ENCODE results near the gene CHTF8. TPM values are rescaled to one million over a fixed set of nuclear protein-coding genes. Genes with fewer than 3 reads are reported as not detected.

The CHTF8 gene
- total RNA-seq, 3 donors from 2014 or later: 54.1 to 85.8 (median 71.2) TPM

GRCh38 chr16:69118994-69119393 is 13.4 kb downstream of the CHTF8 start:
- TF ChIP-seq POLR2AphosphoS5 (IDR thresholded peaks at IDR 0.05) (no peak), POLR2A (IDR thresholded peaks at IDR 0.05) (no peak)
- TF ChIP-seq, protein P1, sequence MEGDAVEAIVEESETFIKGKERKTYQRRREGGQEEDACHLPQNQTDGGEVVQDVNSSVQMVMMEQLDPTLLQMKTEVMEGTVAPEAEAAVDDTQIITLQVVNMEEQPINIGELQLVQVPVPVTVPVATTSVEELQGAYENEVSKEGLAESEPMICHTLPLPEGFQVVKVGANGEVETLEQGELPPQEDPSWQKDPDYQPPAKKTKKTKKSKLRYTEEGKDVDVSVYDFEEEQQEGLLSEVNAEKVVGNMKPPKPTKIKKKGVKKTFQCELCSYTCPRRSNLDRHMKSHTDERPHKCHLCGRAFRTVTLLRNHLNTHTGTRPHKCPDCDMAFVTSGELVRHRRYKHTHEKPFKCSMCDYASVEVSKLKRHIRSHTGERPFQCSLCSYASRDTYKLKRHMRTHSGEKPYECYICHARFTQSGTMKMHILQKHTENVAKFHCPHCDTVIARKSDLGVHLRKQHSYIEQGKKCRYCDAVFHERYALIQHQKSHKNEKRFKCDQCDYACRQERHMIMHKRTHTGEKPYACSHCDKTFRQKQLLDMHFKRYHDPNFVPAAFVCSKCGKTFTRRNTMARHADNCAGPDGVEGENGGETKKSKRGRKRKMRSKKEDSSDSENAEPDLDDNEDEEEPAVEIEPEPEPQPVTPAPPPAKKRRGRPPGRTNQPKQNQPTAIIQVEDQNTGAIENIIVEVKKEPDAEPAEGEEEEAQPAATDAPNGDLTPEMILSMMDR (IDR thresholded peaks at IDR 0.05): no peak
- H3K4me3 ChIP-seq: no peak overlapping the region
- no peak for DNase-seq (ENCODE audit: low spot score in 2 of 2)
- no peaks in the 10 kb centered on the region for H3K36me3 ChIP-seq
- H3K27ac ChIP-seq: no peak overlapping the region
- no peaks in the 10 kb centered on the region for H3K27me3 ChIP-seq
- no peaks in the 10 kb centered on the region for H3K4me1 ChIP-seq
- intact Hi-C loops (cut with DNase I; ENCODE audit: low total_unique reads): no loop called here
- no peaks in the 10 kb centered on the region for H3K9me3 ChIP-seq

- DNase-seq (ENCODE audit: low spot score in 2 of 2): no peak
- no peak for TF ChIP-seq POLR2AphosphoS5 (IDR thresholded peaks at IDR 0.05)
- no peak for TF ChIP-seq POLR2A (IDR thresholded peaks at IDR 0.05)
- TF ChIP-seq, protein P1 (IDR thresholded peaks at IDR 0.05): no peak
- H3K9me3 ChIP-seq: no peaks in the 10 kb centered on the region
- H3K4me1 ChIP-seq: no peaks in the 10 kb centered on the region
- intact Hi-C loops (cut with DNase I; ENCODE audit: low total_unique reads): no loop called here
- H3K4me3 ChIP-seq: no peak overlapping the region
- no peaks in the 10 kb centered on the region for H3K27me3 ChIP-seq
- no peak overlapping the region for H3K27ac ChIP-seq
- H3K36me3 ChIP-seq: no peaks in the 10 kb centered on the region
These were observed 13.9 kb downstream of the CHTF8 start for GRCh38 chr16:69118468-69118867.

DNA sequence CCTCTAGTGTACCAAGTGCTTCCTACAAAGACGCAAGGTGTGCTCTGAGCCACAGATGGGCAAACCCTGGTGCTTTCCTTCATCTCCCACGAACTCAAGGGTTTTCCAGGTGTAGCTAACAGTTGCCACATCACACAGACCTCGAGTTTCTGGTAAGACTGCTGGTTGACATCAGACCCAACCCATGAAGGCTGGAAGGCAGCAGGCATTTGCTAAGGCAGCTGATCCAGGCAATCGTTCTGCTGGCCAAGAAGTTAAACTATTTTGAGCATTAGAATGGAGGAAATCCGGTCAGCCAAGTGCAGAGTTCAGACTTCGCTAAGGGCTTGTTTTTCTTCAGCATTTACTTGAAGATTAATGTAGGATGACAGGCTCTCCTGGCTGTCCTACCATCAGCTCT is 15.5 kb downstream of the CHTF8 start:
- TF ChIP-seq POLR2AphosphoS5 (IDR thresholded peaks at IDR 0.05) (no peak), POLR2A (IDR thresholded peaks at IDR 0.05) (no peak)
- TF ChIP-seq, protein P1 (IDR thresholded peaks at IDR 0.05): no peak
- Histone ChIP-seq H3K27me3 (no peaks in the 10 kb centered on the region), H3K27ac (no peak overlapping the region), H3K9me3 (no peaks in the 10 kb centered on the region), H3K4me3 (no peak overlapping the region), H3K4me1 (peaks cover 0 to 5% of the 10 kb centered on the region in 2 donors), H3K36me3 (no peaks in the 10 kb centered on the region)
- intact Hi-C loops (cut with DNase I; ENCODE audit: low total_unique reads): no loop called here
- DNase-seq (ENCODE audit: low spot score in 2 of 2): no peak

- DNase-seq (ENCODE audit: low spot score in 2 of 2): no peak
- H3K36me3 ChIP-seq: no peaks in the 10 kb centered on the region
- TF ChIP-seq POLR2A (IDR thresholded peaks at IDR 0.05) (no peak), POLR2AphosphoS5 (IDR thresholded peaks at IDR 0.05) (no peak)
- TF ChIP-seq, protein P1 (IDR thresholded peaks at IDR 0.05): no peak
- H3K4me3 ChIP-seq: no peak overlapping the region
- H3K4me1 ChIP-seq: peaks cover 0 to 9% of the 10 kb centered on the region in 2 donors
- H3K27ac ChIP-seq: no peak overlapping the region
- intact Hi-C loops (cut with DNase I; ENCODE audit: low total_unique reads): no loop called here
- no peaks in the 10 kb centered on the region for H3K9me3 ChIP-seq
- H3K27me3 ChIP-seq: no peaks in the 10 kb centered on the region
These were observed 16.0 kb downstream of the CHTF8 start for GRCh38 chr16:69116256-69116875.

GRCh38 chr16:69115837-69116236 is 16.6 kb downstream of the CHTF8 start:
- Histone ChIP-seq H3K27me3 (no peaks in the 10 kb centered on the region), H3K27ac (no peak overlapping the region)
- intact Hi-C loops (cut with DNase I; ENCODE audit: low total_unique reads): no loop called here

More at GRCh38 chr16:69115837-69116236, 16.6 kb downstream of the CHTF8 start:
- Histone ChIP-seq H3K4me1 (peaks cover 0 to 9% of the 10 kb centered on the region in 2 donors), H3K4me3 (no peak overlapping the region), H3K36me3 (no peaks in the 10 kb centered on the region), H3K9me3 (no peaks in the 10 kb centered on the region)
- DNase-seq (ENCODE audit: low spot score in 2 of 2): no peak
- TF ChIP-seq POLR2AphosphoS5 (IDR thresholded peaks at IDR 0.05): no peak
- TF ChIP-seq POLR2A (IDR thresholded peaks at IDR 0.05): no peak
- TF ChIP-seq, protein P1 (IDR thresholded peaks at IDR 0.05): no peak

Data from breast epithelium (tissue), 4 donors.